ENCODE measurements around the gene CARD10.
A peak's percentile ranks its signal among the peaks of the same experiment; 100 is the strongest.
"Not testable (repeated sequence)": the region's sequence is repeated elsewhere in the genome, so short reads cannot be mapped to it uniquely, and the experiment has no call there.

Gene CARD10

DNA sequence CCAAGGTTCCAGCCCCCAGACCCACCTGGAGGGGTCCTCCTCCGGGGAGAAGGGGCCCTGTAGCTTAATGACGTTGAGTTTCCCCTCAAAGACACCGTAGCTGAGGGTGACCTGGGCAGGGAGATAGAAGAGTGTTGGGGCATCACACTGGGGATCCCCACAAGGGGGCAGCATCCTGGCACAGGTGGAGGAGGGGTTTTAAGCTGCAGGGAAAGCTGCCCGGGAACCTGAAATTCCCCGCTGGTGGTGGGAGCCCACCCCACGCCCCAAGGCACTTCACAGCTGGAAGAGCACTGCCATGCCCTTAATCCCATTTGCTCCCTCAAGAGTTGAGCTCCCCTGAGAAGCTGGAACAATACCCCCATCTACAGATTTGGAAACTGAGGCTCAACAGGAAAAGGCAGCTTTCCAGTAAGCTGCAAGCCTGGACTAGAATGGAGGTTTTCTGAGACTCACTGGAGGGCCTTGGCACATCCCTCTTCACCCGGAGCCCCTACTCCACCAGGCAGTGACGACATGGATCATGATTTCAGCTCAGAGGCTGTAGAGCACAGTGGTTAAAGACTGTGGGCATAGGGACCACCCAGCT is 46.7 kb downstream of the CARD10 start:
- peak; percentile 51 for DNase-seq (ENCODE audit: low read depth)
- H3K4me3 ChIP-seq (ENCODE audit: low read depth, low read length), result no peak overlapping the region
- no peak for TF ChIP-seq MYC (IDR thresholded peaks at IDR 0.05; ENCODE audit: low read depth, low read length)
- TF ChIP-seq, protein P1, sequence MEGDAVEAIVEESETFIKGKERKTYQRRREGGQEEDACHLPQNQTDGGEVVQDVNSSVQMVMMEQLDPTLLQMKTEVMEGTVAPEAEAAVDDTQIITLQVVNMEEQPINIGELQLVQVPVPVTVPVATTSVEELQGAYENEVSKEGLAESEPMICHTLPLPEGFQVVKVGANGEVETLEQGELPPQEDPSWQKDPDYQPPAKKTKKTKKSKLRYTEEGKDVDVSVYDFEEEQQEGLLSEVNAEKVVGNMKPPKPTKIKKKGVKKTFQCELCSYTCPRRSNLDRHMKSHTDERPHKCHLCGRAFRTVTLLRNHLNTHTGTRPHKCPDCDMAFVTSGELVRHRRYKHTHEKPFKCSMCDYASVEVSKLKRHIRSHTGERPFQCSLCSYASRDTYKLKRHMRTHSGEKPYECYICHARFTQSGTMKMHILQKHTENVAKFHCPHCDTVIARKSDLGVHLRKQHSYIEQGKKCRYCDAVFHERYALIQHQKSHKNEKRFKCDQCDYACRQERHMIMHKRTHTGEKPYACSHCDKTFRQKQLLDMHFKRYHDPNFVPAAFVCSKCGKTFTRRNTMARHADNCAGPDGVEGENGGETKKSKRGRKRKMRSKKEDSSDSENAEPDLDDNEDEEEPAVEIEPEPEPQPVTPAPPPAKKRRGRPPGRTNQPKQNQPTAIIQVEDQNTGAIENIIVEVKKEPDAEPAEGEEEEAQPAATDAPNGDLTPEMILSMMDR (IDR thresholded peaks at IDR 0.05; ENCODE audit: low read depth, low read length), result peak; percentile 84

DNA sequence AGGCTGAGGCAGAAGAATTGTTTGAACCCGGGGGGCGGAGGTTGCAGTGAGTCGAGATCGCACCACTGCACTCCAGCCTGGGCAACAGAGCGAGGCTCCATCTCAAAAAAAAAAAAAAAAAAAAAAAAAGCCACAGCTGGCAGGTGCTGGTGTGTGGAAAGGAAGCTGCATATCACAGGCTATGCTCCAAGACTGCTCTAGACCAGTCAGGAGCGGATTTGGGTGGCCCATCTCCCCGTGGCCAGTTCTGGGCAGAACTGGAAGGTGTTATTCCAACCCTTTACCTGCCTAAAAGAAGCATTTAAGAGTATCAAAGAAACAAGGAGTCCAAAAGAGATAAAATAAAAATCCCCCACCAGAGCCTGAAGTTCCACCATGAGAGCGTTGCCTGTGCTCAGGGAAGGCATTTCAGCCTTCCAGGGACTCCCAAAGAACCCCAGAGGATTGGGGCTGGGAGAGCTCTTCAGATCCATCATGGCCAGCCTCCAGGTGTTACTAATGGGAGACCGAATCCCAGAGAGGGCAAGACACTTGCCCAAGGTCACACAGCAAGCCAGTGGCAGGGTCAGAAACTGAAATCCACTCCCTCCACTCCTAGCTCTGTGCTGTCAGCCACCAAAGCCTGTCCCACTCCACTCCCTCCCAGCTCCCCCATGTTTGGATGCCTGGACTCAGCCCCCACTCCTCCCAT is 47.3 kb downstream of the CARD10 start:
- DNase-seq (ENCODE audit: low read depth), result no peak
- TF ChIP-seq MYC (IDR thresholded peaks at IDR 0.05; ENCODE audit: low read depth, low read length) (no peak), POLR2A (IDR thresholded peaks at IDR 0.05; ENCODE audit: extremely low read depth, insufficient read length) (no peak)
- TF ChIP-seq, protein P2, sequence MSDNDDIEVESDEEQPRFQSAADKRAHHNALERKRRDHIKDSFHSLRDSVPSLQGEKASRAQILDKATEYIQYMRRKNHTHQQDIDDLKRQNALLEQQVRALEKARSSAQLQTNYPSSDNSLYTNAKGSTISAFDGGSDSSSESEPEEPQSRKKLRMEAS (IDR thresholded peaks at IDR 0.05; ENCODE audit: low read depth, low read length), result no peak
- H3K4me3 ChIP-seq (ENCODE audit: low read depth, low read length), result no peak overlapping the region

DNA sequence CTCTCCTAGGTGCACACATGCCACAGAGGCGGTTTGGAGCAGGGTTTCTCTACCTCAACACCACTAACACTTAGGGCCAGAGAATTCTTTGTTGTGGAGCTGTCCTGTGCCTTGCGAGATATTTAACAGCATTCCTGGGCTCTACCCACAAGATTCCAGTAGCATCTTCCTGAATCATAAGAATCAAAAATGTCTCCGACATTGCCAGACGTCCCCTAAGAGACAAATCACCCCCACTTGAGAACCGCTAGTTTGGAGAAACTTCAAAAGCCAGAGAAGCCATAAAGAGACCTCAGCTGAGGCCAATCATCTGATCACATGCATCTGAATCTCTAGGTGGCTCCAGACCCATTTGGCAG is 49.1 kb downstream of the CARD10 start:
- no peak for DNase-seq (ENCODE audit: low read depth)
- TF ChIP-seq MYC (IDR thresholded peaks at IDR 0.05; ENCODE audit: low read depth, low read length) (no peak), POLR2A (IDR thresholded peaks at IDR 0.05; ENCODE audit: extremely low read depth, insufficient read length) (no peak)
- TF ChIP-seq, protein P1 (IDR thresholded peaks at IDR 0.05; ENCODE audit: low read depth, low read length), result no peak
- TF ChIP-seq, protein P2 (IDR thresholded peaks at IDR 0.05; ENCODE audit: low read depth, low read length), result no peak
- no peak overlapping the region for H3K4me3 ChIP-seq (ENCODE audit: low read depth, low read length)

DNA sequence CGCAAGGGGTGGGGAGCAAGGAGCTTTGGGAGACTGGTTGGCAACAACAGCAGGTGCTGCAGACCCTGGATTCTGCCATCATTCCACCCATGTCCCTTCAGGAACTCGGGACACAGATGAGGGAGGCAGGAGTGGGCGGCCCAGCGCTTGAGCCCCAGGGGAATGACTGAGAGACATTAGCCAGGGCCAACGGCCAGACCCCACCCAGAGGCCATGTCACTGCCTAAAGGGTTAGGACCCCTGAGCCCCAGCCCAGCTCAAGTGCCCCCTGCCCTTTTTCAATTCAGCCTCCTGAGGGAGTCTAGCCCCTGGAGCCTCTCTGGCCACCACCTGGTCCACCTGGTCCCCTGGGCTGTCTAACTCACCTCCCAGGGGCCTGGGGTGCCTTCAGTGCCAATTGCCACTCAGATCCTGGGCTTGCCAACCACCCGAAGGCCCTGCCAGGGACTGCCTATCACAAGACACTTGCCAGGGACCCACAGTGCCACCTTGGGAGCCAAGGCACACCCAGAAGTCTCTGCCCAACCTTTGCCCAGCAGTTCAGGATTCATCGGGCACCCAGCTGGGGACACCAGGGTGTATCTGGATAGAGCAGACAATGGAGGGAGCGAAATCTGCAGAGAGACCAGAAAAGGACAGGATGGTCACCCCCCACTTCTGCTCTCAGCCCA is 49.7 kb downstream of the CARD10 start:
- no peak for DNase-seq (ENCODE audit: low read depth)
- H3K4me3 ChIP-seq (ENCODE audit: low read depth, low read length), result no peak overlapping the region
- no peak for TF ChIP-seq POLR2A (IDR thresholded peaks at IDR 0.05; ENCODE audit: extremely low read depth, insufficient read length)
- TF ChIP-seq, protein P1 (IDR thresholded peaks at IDR 0.05; ENCODE audit: low read depth, low read length), result no peak
- TF ChIP-seq, protein P2 (IDR thresholded peaks at IDR 0.05; ENCODE audit: low read depth, low read length), result no peak
- no peak for TF ChIP-seq MYC (IDR thresholded peaks at IDR 0.05; ENCODE audit: low read depth, low read length)

DNA sequence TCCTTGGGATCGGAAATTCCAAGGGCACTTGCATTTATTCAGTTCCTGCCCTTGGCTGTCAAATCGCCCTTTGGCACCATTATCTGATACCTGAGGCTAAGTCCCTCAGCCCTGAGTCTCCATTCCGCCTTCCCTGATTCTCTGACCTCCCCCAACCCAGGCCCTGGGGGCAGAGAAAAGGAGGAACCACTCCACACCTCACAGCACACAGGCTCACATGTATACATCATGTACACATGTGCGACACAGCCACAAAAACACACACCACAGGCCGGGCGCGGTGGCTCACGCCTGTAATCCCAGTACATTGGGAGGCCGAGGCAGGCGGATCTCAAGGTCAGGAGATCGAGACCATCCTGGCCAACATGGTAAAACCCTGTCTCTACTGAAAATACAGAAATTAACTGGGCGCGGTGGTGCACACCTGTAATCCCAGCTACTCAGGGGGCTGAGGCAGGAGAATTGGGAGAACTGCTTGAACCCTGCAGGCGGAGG is 51.0 kb downstream of the CARD10 start:
- H3K4me3 ChIP-seq (ENCODE audit: low read depth, low read length); DNase-seq (ENCODE audit: low read depth): not testable (repeated sequence)

DNA sequence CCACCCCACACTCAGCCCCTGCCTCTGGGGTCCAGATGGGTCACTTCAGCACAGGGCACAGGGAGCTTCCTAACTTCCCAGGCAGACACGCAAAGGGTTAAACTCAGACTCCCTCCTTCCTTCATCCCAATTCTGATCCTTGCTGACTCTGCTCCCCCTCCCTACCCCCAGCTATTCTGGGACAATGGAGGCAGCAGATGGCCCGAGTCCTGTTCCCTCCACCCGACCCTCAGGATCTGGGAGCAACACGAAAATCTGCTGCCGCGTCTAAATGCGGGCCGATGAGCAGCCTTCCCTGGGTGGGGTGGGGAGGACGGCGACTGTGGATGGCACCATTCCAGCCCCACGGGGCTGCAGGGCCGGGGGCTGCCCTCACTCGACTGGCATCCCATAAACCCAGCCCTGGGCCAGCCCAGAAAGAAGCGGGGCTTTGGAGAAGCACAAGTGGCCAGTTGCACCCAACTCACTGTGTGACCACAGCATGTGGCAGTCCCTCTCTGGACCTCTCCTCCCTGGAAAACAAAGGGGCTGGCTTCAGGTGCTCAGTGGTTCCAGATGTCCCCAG is 51.7 kb downstream of the CARD10 start:
- TF ChIP-seq POLR2A (IDR thresholded peaks at IDR 0.05; ENCODE audit: extremely low read depth, insufficient read length) (no peak), MYC (IDR thresholded peaks at IDR 0.05; ENCODE audit: low read depth, low read length) (no peak)
- TF ChIP-seq, protein P2 (IDR thresholded peaks at IDR 0.05; ENCODE audit: low read depth, low read length), result no peak
- TF ChIP-seq, protein P1 (IDR thresholded peaks at IDR 0.05; ENCODE audit: low read depth, low read length), result no peak
- DNase-seq (ENCODE audit: low read depth), result no peak
- no peak overlapping the region for H3K4me3 ChIP-seq (ENCODE audit: low read depth, low read length)
